BLaER1 treated with 17β-estradiol and CSF1 and Interleukin-3, amounts not matched to agents 10 nM and 100 nM (cell line): ENCODE results near the gene GPATCH2.

Source experiments
- H3K27ac ChIP-seq, 11 experiments: shearing (Covaris generic); formaldehyde crosslinking; 2 replicates each; pipeline ENCODE4 v1.8.1; 2022
- H3K27me3 ChIP-seq, 11 experiments: shearing (Covaris generic); formaldehyde crosslinking; 2 replicates each; pipeline ENCODE4 v1.8.1; 2022
- H3K36me3 ChIP-seq, 11 experiments: shearing (Covaris generic); formaldehyde crosslinking; 2 replicates each; pipeline ENCODE4 v1.8.1; 2022
- H3K4me1 ChIP-seq, 10 experiments: shearing (Covaris generic); formaldehyde crosslinking; 2 replicates each; pipeline ENCODE4 v1.8.1; 2022
- H3K4me2 ChIP-seq, 11 experiments: shearing (Covaris generic); formaldehyde crosslinking; 2 replicates each; pipeline ENCODE4 v1.8.1; 2022
- H3K4me3 ChIP-seq, 10 experiments: shearing (Covaris generic); formaldehyde crosslinking; 2 replicates each; pipeline ENCODE4 v1.8.1; 2022
- H3K9ac ChIP-seq, 11 experiments: shearing (Covaris generic); formaldehyde crosslinking; 2 replicates each; pipeline ENCODE4 v1.8.1; 2022
- H3K9me3 ChIP-seq, 11 experiments: shearing (Covaris generic); formaldehyde crosslinking; replicated peaks in 1 of 11; 2 replicates each; pipeline ENCODE4 v1.8.1; 2022
- H4K20me1 ChIP-seq, 11 experiments: shearing (Covaris generic); formaldehyde crosslinking; 2 replicates each; pipeline ENCODE4 v1.8.1; 2022
- Cebpa-rat ChIP-seq, 11 experiments: shearing (Covaris generic); IDR thresholded peaks; 2 replicates each; pipeline ENCODE4 v1.8.1; 2022

The GPATCH2 gene

GRCh38 chr1:217379336-217379735 lies 251.6 kb downstream of the GPATCH2 start:
- Histone ChIP-seq H3K9ac (no peak overlapping the region), H3K4me1 (no peaks in the 10 kb centered on the region), H3K36me3 (no peaks in the 10 kb centered on the region), H3K4me3 (no peak overlapping the region), H3K4me2 (no peak overlapping the region), H4K20me1 (no peaks in the 10 kb centered on the region), H3K27ac (no peak overlapping the region), H3K27me3 (no peaks in the 10 kb centered on the region), H3K9me3 (peaks cover 12 to 27% (median 19%) of the 10 kb centered on the region in 11 experiments; a peak in 20 of 22 replicates)
- no peak for TF ChIP-seq Cebpa-rat (IDR thresholded peaks at IDR 0.05)
